OCI-LY7 (cell line): ENCODE data around the gene NXPE4. TPM values are rescaled to one million over a fixed set of nuclear protein-coding genes. Genes with fewer than 3 reads are reported as not detected.

Source experiments
- BruUV-seq: library from RNA; stranded (reverse); fragments of 400-500 nt; replicated peaks from 2 replicates; lab custom pipeline; 2021; lab: Mats Ljungman, UMichigan
- CTCF ChIA-PET: fragments of 300-600 bp; sonication (Branson Sonifier 250); formaldehyde crosslinking; loops from one replicate; lab custom pipeline; 2022; ENCODE audit warnings: antibody characterized with exemption; ENCODE audit not compliant: unreplicated experiment; lab: Charles Lee
- POLR2A ChIA-PET: fragments of 300-600 bp; sonication (Branson Sonifier 250); formaldehyde crosslinking; loops from one replicate; lab custom pipeline; 2022; ENCODE audit warnings: antibody characterized with exemption; lab: Charles Lee
- DNase-seq: peaks from one replicate; pipeline ENCODE4 v3.0.0-alpha.2; 2015; ENCODE audit warnings: low spot score
- H2AFZ ChIP-seq: fragments of 200-600 bp; sonication (generic), shearing (Covaris generic); 2 replicates; pipeline ENCODE4 v1.6.1; 2014; ENCODE audit warnings: mild to moderate bottlenecking, antibody characterized with exemption, low read length, moderate library complexity
- H3K27ac ChIP-seq: fragments of 200-600 bp; sonication (generic); 2 replicates; pipeline ENCODE4 v1.5.1; 2014; ENCODE audit warnings: mixed run types, low read depth, mild to moderate bottlenecking, moderate library complexity, low read length, inconsistent platforms; ENCODE audit not compliant: poor library complexity, severe bottlenecking
- H3K36me3 ChIP-seq: fragments of 200-600 bp; sonication (generic); 2 replicates; pipeline ENCODE4 v1.6.1; 2014; ENCODE audit warnings: mild to moderate bottlenecking, antibody characterized with exemption, low read length, moderate library complexity, mixed read lengths; ENCODE audit not compliant: insufficient read depth
- H3K4me1 ChIP-seq: fragments of 200-600 bp; sonication (generic); 2 replicates; pipeline ENCODE4 v1.5.1; 2014; ENCODE audit warnings: mild to moderate bottlenecking, low read length; ENCODE audit not compliant: insufficient read depth, poor library complexity, severe bottlenecking
- H3K4me2 ChIP-seq: fragments of 200-600 bp; sonication (generic); 2 replicates; pipeline ENCODE4 v1.6.1; 2014; ENCODE audit warnings: mild to moderate bottlenecking, low read length
- H3K4me3 ChIP-seq: fragments of 200-600 bp; sonication (generic); 2 replicates; pipeline ENCODE4 v1.5.1; 2014; ENCODE audit warnings: mild to moderate bottlenecking, low read depth, low read length; ENCODE audit not compliant: poor library complexity, severe bottlenecking
- H3K79me2 ChIP-seq: fragments of 200-600 bp; sonication (generic); 2 replicates; pipeline ENCODE4 v1.6.1; 2016; ENCODE audit warnings: low read depth, mild to moderate bottlenecking, low read length, moderate library complexity, mixed read lengths; ENCODE audit not compliant: insufficient read depth
- H3K9me2 ChIP-seq: fragments of 200-600 bp; sonication (generic); 2 replicates; pipeline ENCODE4 v1.6.1; 2016; ENCODE audit warnings: mild to moderate bottlenecking, low read length, mixed read lengths; ENCODE audit not compliant: insufficient read depth
- H3K9me3 ChIP-seq: fragments of 200-600 bp; sonication (generic); 2 replicates; pipeline ENCODE4 v1.6.1; 2014; ENCODE audit warnings: mild to moderate bottlenecking, mixed run types, low read length, mixed read lengths
- H4K20me1 ChIP-seq: fragments of 200-600 bp; sonication (generic); 2 replicates; pipeline ENCODE4 v1.6.1; 2014; ENCODE audit warnings: mild to moderate bottlenecking, antibody characterized with exemption, low read length, moderate library complexity, mixed read lengths; ENCODE audit not compliant: insufficient read depth
- EZH2phosphoT487 ChIP-seq: fragments of 200-600 bp; sonication (generic); IDR thresholded peaks from 2 replicates; pipeline ENCODE4 v1.6.1; 2018; ENCODE audit warnings: low read depth, borderline replicate concordance, mild to moderate bottlenecking, mixed run types, antibody characterized with exemption, low read length, moderate library complexity, mixed read lengths
- intact Hi-C: fragments of 100-400 bp; cut with micrococcal nuclease; formaldehyde crosslinking; loops from one replicate; pipeline ENCODE4 v1.10.0; 2022; ENCODE audit not compliant: unreplicated experiment
- total RNA-seq, 2 experiments: library from RNA; depleted of rRNA in 1 of 2; stranded (reverse); fragments of >200 nt in 1 of 2; shearing (Covaris generic) in 1 of 2; gene quantifications; 2 replicates each; pipeline ENCODE4 v1.2.3, GENCODE V29; 2014 to 2022
- TF ChIP-seq, protein P1 (sequence below): fragments of 200-600 bp; sonication (generic); conservative IDR thresholded peaks from 2 replicates; pipeline ENCODE4 v1.5.1; 2014; ENCODE audit warnings: mild to moderate bottlenecking, antibody characterized with exemption, low read length, moderate library complexity, mixed read lengths

Gene NXPE4
- total RNA-seq, 2 experiments from 2014 or later, result not detected

DNA sequence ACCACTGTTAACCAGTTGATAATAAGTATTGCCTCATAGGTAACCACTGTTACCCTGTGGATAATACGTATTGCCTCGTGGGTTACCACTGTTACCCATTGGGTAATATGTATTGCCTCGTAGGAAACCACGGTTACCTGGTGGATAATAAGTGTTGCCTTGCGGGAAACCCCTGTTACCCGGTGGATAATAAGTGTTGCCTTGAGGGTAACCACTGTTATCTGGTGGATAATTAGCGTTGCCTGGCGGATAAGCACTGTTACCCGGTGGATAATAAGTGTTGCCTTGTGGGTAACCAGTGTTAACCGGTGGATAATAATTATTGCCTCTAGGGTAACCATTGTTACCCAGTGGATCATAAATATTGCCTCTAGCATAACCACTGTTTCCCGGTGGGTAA lies 27.3 kb upstream of the NXPE4 start:
- Histone ChIP-seq H3K9me3 (peaks cover 51% of the 10 kb centered on the region; the same call in 1 of the 2 replicates), H3K79me2 (no peaks in the 10 kb centered on the region), H3K9me2 (no peaks in the 10 kb centered on the region), H3K4me3 (no peak overlapping the region), H3K27ac (no peak overlapping the region), H3K4me1 (no peaks in the 10 kb centered on the region), H3K36me3 (no peaks in the 10 kb centered on the region), H3K4me2 (no peak overlapping the region), H2AFZ (no peak overlapping the region), H4K20me1 (no peaks in the 10 kb centered on the region)
- intact Hi-C loops, result no loop called here
- no peak for DNase-seq
- no TSS peak for BruUV-seq
- ChIA-PET CTCF (no interaction called here), POLR2A (no interaction called here)
- TF ChIP-seq EZH2phosphoT487, result no peak
- TF ChIP-seq, protein P1, sequence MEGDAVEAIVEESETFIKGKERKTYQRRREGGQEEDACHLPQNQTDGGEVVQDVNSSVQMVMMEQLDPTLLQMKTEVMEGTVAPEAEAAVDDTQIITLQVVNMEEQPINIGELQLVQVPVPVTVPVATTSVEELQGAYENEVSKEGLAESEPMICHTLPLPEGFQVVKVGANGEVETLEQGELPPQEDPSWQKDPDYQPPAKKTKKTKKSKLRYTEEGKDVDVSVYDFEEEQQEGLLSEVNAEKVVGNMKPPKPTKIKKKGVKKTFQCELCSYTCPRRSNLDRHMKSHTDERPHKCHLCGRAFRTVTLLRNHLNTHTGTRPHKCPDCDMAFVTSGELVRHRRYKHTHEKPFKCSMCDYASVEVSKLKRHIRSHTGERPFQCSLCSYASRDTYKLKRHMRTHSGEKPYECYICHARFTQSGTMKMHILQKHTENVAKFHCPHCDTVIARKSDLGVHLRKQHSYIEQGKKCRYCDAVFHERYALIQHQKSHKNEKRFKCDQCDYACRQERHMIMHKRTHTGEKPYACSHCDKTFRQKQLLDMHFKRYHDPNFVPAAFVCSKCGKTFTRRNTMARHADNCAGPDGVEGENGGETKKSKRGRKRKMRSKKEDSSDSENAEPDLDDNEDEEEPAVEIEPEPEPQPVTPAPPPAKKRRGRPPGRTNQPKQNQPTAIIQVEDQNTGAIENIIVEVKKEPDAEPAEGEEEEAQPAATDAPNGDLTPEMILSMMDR, result no peak

DNA sequence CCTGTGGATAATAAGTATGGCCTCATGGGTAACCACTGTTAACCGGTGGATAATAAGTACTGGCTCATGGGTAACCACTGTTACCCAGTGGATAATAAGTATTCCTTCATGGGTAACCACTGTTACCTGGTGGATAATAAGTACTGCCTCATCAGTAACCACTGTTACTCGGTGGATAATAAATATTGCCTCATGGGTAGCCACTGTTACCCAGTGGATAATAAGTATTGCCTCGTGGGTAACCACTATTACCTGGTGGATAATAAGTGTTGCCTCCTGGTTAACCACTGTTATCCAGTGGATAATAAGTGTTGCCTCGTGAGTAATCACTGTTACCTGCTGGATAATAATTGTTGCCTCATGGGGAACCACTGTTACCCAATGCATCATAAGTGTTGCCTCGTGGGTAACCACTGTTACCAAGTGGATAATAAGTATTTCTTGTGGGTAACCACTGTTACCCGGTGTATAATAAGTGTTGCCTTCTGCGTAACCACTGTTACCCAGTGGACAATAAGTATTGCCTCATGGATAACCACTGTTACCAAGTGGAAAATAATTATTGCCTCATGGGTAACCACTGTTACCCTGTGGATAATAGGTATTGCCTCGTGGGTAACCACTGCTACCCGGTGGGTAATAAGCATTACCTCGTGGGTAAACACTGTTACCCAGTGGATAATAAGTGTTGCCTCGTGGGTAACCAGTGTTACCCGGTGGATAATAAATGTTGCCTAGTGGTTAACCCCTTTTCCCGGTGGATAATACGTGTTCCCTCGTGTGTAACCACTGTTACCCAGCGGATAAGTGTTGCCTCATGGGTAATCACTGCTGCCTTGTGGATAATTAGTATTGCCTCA lies 26.6 kb upstream of the NXPE4 start:
- no peaks in the 10 kb centered on the region for H3K9me2 ChIP-seq
- no peak overlapping the region for H2AFZ ChIP-seq
- no TSS peak for BruUV-seq
- H3K4me2 ChIP-seq, result no peak overlapping the region
- no peak for TF ChIP-seq EZH2phosphoT487
- TF ChIP-seq, protein P1, result no peak
- POLR2A ChIA-PET, result no interaction called here
- H3K27ac ChIP-seq, result no peak overlapping the region
- no peak for DNase-seq
- no peak overlapping the region for H3K4me3 ChIP-seq
- H3K4me1 ChIP-seq, result no peaks in the 10 kb centered on the region
- H4K20me1 ChIP-seq, result no peaks in the 10 kb centered on the region
- no peaks in the 10 kb centered on the region for H3K79me2 ChIP-seq
- CTCF ChIA-PET, result no interaction called here
- no peaks in the 10 kb centered on the region for H3K36me3 ChIP-seq
- intact Hi-C loops, result no loop called here
- H3K9me3 ChIP-seq, result peaks cover 57% of the 10 kb centered on the region; the same call in 1 of the 2 replicates

DNA sequence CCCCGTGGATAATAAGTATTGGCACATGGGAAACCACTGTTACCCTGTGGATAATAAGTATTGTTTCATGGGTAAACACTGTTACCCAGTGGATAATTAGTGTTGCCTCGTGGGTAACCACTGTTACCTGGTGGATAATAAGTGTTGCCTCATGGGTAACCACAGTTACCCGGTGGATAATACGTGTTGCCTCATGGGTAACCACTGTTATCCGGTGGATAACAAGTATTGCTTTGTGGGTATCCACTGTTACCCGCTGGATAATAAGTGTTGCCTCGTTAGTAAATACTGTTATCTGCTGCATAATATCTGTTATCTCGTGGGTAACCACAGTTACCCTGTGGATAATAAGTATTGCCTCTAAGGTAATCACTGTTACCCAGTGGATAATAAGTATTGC lies 25.5 kb upstream of the NXPE4 start:
- H3K79me2 ChIP-seq, result no peaks in the 10 kb centered on the region
- intact Hi-C loops, result no loop called here
- CTCF ChIA-PET, result no interaction called here
- no peak overlapping the region for H3K27ac ChIP-seq
- no peaks in the 10 kb centered on the region for H3K4me1 ChIP-seq
- no peak overlapping the region for H2AFZ ChIP-seq
- H4K20me1 ChIP-seq, result no peaks in the 10 kb centered on the region
- peaks cover 67% of the 10 kb centered on the region for H3K9me3 ChIP-seq
- POLR2A ChIA-PET, result no interaction called here
- TF ChIP-seq, protein P1, result no peak
- no peak for TF ChIP-seq EZH2phosphoT487
- H3K9me2 ChIP-seq, result no peaks in the 10 kb centered on the region
- H3K4me3 ChIP-seq, result no peak overlapping the region
- no peak overlapping the region for H3K4me2 ChIP-seq
- no TSS peak for BruUV-seq
- H3K36me3 ChIP-seq, result no peaks in the 10 kb centered on the region
- DNase-seq, result no peak
